K562 (cell line): ENCODE measurements around the gene TMEM163. TPM values are rescaled to one million over a fixed set of nuclear protein-coding genes. Genes with fewer than 3 reads are reported as not detected.

Source experiments
- BRF1 ChIP-seq: IDR thresholded peaks from 3 replicates; pipeline ENCODE4 v1.6.1; 2011; ENCODE audit warnings: borderline replicate concordance, mild to moderate bottlenecking; ENCODE audit not compliant: insufficient read length; ENCODE audit errors: extremely low read depth
- CEBPG ChIP-seq, 3 experiments: fragments of 200-800 bp in 1 of 3; sonication (Bioruptor generic) in 1 of 3; sonication (generic) in 1 of 3; formaldehyde crosslinking in 1 of 3; IDR thresholded peaks in 2 of 3; conservative IDR thresholded peaks in 1 of 3; 2 replicates each; pipeline versions ENCODE4 v1.6.1 to v1.8.0; 2016 to 2022; ENCODE audit warnings: missing compliant biosample characterization in 2 of 3, missing genetic modification characterization in 2 of 3, mild to moderate bottlenecking in 1 of 3, missing genetic modification reagents in 1 of 3
- CREB1 ChIP-seq, 2 experiments: sonication (generic) in 1 of 2; formaldehyde crosslinking in 1 of 2; IDR thresholded peaks; 2 replicates each; pipeline versions ENCODE4 v1.6.1 to v1.8.0; 2012 to 2022; ENCODE audit warnings: inconsistent platforms in 1 of 2, mild to moderate bottlenecking in 1 of 2, missing genetic modification reagents in 1 of 2, moderate library complexity in 1 of 2
- HEY1 ChIP-seq: fragments of 250-450 bp; sonication (Bioruptor Pico); IDR thresholded peaks from 2 replicates; pipeline ENCODE4 v1.5.0; 2020; ENCODE audit warnings: mild to moderate bottlenecking, moderate library complexity, borderline replicate concordance
- MYBL2 ChIP-seq, 2 experiments: fragments of 450-650 bp in 1 of 2; sonication (generic) in 1 of 2; formaldehyde crosslinking in 1 of 2; IDR thresholded peaks; 2 replicates each; pipeline versions ENCODE4 v1.6.1 to v1.8.1; 2017 to 2022; ENCODE audit warnings: borderline replicate concordance in 1 of 2, inconsistent platforms in 1 of 2, low read depth in 1 of 2, mild to moderate bottlenecking in 1 of 2, missing genetic modification reagents in 1 of 2, moderate library complexity in 1 of 2
- SNIP1 ChIP-seq: fragments of 450-650 bp; IDR thresholded peaks from 2 replicates; pipeline ENCODE4 v1.7.1; 2017; ENCODE audit warnings: low read depth, mild to moderate bottlenecking
- polyA plus RNA-seq, 8 experiments: library from polyadenylated mRNA; depleted of rRNA in 4 of 8; stranded (reverse) in 5 of 8; unstranded in 3 of 8; fragments of >200 nt; fragmentation: Nextera tagmentation in 2 of 8; fragmentation: Illumina TruSeq in 1 of 8; extraction: Ambion mirVana in 2 of 8; extraction: Trizol in 1 of 8; gene quantifications; 2 replicates each; pipeline versions ENCODE4 v1.2.1 to v1.2.3, GENCODE V29; 2011 to 2014; ENCODE audit warnings: inconsistent platforms in 1 of 8, missing spikeins in 1 of 8
- total RNA-seq, 7 experiments: library from RNA; depleted of rRNA in 6 of 7; stranded (reverse); fragments of >200 nt in 6 of 7; fragmentation: Illumina TruSeq in 2 of 7; extraction: Trizol in 2 of 7; gene quantifications; 2 replicates each; pipeline versions ENCODE4 v1.2.1 to v1.2.3, GENCODE V29; 2011 to 2021; ENCODE audit warnings: low replicate concordance in 1 of 7
- TF ChIP-seq, protein P1 (sequence below): fragments of 450-650 bp; formaldehyde crosslinking; IDR thresholded peaks from 2 replicates; pipeline ENCODE4 v1.4.0; 2020; ENCODE audit warnings: mild to moderate bottlenecking, moderate library complexity
- TF ChIP-seq, protein P2 (sequence below): fragments of 450-650 bp; formaldehyde crosslinking; IDR thresholded peaks from 2 replicates; pipeline ENCODE4 v1.4.0; 2020; ENCODE audit warnings: mild to moderate bottlenecking, moderate library complexity
- TF ChIP-seq, protein P3 (sequence below): fragments of 450-650 bp; IDR thresholded peaks from 2 replicates; pipeline ENCODE4 v1.6.1; 2018; ENCODE audit warnings: mild to moderate bottlenecking, low read depth; ENCODE audit not compliant: partially characterized antibody
- TF ChIP-seq, protein P4 (sequence below): sonication (generic); formaldehyde crosslinking; IDR thresholded peaks from 2 replicates; pipeline ENCODE4 v1.8.0; 2022; ENCODE audit warnings: missing genetic modification reagents, mild to moderate bottlenecking, moderate library complexity, borderline replicate concordance
- TF ChIP-seq, protein P5 (sequence below): IDR thresholded peaks from 2 replicates; pipeline ENCODE4 v1.6.1; 2012; ENCODE audit warnings: low read depth, low read length, improper control_type of control experiment, borderline replicate concordance

TMEM163 gene
- total and polyA plus RNA-seq, 9 of the 15 experiments (the other 6 are each of a cell fraction or from before 2014, with no cell fraction given): 0.04 to 0.68 (median 0.16) TPM; not detected in 3

DNA sequence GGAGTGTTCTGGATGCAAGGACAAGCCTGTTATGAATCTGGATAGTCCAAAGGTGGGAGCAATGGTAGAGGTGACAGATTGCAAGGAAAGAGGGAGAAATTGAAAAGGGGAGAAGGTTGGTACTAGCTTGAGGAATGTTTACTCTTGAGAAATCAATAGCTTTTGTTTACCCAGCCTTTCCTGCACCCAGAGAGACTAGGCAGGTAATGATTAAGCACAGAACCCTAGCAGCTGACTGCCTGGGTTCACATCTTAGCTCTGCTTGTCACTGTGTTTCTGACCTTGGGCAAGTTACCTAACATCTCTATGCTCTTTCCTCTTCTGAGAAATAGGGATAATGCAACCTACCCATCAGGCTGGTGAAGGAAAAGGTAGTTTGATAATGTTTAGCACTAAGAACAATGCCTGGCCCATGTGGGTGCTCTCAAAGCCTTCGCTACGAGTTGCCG is 286.3 kb downstream of the TMEM163 start (continued):
- TF ChIP-seq, protein P1, sequence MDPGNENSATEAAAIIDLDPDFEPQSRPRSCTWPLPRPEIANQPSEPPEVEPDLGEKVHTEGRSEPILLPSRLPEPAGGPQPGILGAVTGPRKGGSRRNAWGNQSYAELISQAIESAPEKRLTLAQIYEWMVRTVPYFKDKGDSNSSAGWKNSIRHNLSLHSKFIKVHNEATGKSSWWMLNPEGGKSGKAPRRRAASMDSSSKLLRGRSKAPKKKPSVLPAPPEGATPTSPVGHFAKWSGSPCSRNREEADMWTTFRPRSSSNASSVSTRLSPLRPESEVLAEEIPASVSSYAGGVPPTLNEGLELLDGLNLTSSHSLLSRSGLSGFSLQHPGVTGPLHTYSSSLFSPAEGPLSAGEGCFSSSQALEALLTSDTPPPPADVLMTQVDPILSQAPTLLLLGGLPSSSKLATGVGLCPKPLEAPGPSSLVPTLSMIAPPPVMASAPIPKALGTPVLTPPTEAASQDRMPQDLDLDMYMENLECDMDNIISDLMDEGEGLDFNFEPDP (CRISPR knock-in tag): no peak
- TF ChIP-seq, protein P2, sequence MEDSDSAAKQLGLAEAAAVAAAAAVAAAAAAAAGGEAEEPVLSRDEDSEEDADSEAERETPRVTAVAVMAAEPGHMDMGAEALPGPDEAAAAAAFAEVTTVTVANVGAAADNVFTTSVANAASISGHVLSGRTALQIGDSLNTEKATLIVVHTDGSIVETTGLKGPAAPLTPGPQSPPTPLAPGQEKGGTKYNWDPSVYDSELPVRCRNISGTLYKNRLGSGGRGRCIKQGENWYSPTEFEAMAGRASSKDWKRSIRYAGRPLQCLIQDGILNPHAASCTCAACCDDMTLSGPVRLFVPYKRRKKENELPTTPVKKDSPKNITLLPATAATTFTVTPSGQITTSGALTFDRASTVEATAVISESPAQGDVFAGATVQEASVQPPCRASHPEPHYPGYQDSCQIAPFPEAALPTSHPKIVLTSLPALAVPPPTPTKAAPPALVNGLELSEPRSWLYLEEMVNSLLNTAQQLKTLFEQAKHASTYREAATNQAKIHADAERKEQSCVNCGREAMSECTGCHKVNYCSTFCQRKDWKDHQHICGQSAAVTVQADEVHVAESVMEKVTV (CRISPR knock-in tag): no peak
- TF ChIP-seq SNIP1 (no peak), CREB1 (IDR thresholded peaks at IDR 0.05) (no peak), CREB1 (CRISPR knock-in tag; IDR thresholded peaks at IDR 0.05) (no peak), MYBL2 (IDR thresholded peaks at IDR 0.05; ENCODE audit: low read depth) (no peak), MYBL2 (CRISPR knock-in tag; IDR thresholded peaks at IDR 0.05; ENCODE audit: borderline replicate concordance) (no peak), HEY1 (CRISPR knock-in tag) (no peak), CEBPG (CRISPR knock-in tag; IDR thresholded peaks at IDR 0.05) (no peak), CEBPG (tag; conservative IDR thresholded peaks at IDR 0.05 in 1 of 2, IDR thresholded peaks at IDR 0.05 in 1 of 2) (no peak), BRF1 (no peak)
- TF ChIP-seq, protein P3, sequence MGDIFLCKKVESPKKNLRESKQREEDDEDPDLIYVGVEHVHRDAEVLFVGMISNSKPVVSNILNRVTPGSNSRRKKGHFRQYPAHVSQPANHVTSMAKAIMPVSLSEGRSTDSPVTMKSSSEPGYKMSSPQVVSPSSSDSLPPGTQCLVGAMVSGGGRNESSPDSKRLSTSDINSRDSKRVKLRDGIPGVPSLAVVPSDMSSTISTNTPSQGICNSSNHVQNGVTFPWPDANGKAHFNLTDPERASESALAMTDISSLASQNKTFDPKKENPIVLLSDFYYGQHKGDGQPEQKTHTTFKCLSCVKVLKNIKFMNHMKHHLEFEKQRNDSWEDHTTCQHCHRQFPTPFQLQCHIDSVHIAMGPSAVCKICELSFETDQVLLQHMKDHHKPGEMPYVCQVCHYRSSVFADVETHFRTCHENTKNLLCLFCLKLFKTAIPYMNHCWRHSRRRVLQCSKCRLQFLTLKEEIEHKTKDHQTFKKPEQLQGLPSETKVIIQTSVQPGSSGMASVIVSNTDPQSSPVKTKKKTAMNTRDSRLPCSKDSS: no peak
- TF ChIP-seq, protein P4, sequence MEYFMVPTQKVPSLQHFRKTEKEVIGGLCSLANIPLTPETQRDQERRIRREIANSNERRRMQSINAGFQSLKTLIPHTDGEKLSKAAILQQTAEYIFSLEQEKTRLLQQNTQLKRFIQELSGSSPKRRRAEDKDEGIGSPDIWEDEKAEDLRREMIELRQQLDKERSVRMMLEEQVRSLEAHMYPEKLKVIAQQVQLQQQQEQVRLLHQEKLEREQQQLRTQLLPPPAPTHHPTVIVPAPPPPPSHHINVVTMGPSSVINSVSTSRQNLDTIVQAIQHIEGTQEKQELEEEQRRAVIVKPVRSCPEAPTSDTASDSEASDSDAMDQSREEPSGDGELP: no peak
- TF ChIP-seq, protein P5, sequence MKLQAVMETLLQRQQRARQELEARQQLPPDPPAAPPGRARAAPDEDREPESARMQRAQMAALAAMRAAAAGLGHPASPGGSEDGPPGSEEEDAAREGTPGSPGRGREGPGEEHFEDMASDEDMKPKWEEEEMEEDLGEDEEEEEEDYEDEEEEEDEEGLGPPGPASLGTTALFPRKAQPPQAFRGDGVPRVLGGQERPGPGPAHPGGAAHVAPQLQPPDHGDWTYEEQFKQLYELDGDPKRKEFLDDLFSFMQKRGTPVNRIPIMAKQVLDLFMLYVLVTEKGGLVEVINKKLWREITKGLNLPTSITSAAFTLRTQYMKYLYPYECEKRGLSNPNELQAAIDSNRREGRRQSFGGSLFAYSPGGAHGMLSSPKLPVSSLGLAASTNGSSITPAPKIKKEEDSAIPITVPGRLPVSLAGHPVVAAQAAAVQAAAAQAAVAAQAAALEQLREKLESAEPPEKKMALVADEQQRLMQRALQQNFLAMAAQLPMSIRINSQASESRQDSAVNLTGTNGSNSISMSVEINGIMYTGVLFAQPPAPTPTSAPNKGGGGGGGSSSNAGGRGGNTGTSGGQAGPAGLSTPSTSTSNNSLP: no peak
